GM12872 (cell line): ENCODE data around the gene CDH13.

ENCODE experiments used
- CTCF ChIP-seq: IDR thresholded peaks from 3 replicates; pipeline ENCODE4 v1.5.1; 2011; ENCODE audit warnings: low read depth, mild to moderate bottlenecking, low read length, moderate library complexity; ENCODE audit not compliant: insufficient read depth

CDH13 gene

GRCh38 chr16:82755570-82756282 lies 129.0 kb downstream of the CDH13 start:
- 0 out of 3 replicates have a peak, but pooled peaks have one; percentile 9 for TF ChIP-seq CTCF

DNA sequence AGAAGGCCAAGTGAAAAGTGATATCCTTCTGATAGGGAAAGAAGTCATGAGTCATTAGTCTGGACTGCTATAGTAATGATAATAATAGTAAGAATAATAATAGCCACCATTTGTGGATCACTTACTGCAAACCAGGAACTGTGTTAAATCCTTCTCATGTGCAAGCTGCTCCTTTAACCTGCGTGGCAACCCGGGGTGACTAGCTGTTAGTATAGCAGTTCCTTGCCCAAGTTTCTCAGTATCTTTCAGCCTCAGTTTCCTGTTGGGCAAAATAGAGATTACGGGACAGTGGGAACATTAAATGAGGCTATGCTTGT lies 129.5 kb downstream of the CDH13 start:
- TF ChIP-seq CTCF = no peak

DNA sequence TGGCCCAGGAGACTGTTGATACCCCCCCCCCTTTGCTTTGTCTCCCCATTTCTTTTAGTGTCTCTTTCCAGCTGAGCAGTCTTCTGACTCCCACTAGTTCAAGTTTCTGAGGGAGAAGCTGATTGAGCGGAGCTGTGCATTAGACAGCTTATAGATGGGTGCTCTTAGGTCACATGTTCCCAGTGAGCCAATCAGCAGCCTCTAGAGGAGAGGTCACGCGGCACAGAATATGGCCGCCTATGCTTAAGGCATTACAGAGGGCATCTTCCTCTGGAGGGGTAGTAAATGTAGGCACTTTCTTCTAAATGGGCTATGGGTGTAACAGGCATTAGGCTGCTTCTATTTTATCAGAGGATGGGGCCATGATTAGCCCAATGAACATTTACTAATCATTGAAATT lies 131.6 kb downstream of the CDH13 start:
- TF ChIP-seq CTCF = no peak

DNA sequence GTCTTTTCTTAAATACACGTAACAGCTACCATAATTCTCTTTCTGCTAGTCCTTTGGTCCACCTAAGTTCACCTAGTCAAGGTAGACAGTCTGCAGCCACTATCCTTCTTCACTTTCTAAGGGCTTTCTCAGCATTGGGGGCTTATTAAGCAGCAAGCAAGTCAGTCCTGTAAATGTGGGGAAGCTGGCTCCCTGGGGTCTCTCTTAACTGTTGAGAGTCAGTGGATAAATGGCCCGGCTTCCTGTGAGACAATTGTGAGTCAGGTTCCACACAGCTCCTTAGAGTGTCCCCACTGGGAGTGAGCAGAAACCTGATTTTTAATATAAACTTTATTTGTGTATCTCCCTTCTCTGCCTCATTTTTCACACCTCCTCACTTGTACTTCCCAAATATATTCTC lies 132.1 kb downstream of the CDH13 start:
- no peak for TF ChIP-seq CTCF

DNA sequence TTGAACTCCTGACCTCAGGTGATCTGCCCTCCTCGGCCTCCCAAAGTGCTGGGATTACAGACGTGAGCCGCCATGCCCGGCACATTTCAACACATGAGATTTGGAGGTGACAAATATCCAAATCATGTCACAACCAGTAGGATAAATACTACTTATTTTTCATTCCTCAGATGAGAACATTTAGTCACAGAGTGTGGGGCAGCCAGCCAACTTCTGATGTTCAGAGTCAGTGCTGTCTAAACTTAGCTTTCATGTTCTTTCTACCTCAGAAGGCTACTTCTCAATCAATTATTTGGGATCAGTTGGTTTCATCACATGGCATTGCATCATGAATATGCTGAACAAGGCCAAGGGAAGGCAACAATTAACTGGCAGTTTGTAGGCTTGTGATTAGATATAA lies 134.5 kb downstream of the CDH13 start:
- no peak for TF ChIP-seq CTCF

DNA sequence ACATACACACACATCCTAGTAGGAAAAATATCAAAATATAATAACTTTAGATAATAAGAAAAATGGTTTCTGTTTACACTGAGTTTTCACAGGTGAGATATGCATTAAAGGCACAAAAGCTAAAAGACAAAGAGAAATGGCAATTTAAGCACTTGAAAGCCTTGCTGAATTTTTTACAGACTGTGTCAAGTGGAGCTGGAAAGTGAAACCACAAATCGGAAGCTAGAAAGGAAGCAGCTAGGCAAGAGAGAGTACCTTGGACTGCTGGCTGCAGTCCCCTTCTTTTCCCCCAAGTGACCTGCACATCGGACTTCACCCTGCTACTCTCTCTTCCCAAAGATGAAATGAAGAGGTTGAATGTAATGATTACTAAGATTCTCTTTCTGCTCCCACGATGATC lies 135.1 kb downstream of the CDH13 start:
- TF ChIP-seq CTCF = no peak

DNA sequence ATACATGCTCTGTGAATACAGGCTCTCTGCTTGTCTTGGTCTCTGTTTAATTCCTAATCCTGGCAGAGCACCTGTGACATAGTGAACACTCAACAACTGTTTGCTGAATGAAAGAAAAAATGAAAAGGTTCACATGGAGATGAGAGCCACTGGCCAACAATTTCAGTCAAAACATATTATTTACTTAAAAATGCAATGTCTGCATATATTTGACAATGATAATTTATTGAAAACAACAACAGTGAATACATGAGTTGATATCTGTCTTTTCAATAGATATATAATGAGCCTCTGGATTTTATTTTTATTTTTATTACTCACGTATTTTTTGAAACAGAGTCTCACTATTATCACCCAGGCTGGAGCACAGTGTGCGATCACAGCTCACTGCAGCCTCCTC lies 136.6 kb downstream of the CDH13 start:
- no peak for TF ChIP-seq CTCF
